HEK293T (cell line): ENCODE measurements around the gene POLDIP3.

Source experiments
- BHLHE40 ChIP-seq: fragments of 450-650 bp; IDR thresholded peaks from 2 replicates; pipeline ENCODE4 v1.6.1; 2016; ENCODE audit warnings: mild to moderate bottlenecking, moderate library complexity, borderline replicate concordance
- CTBP1 ChIP-seq: fragments of 450-650 bp; IDR thresholded peaks from 2 replicates; pipeline ENCODE4 v1.6.1; 2016; ENCODE audit warnings: borderline replicate concordance
- ELF4 ChIP-seq: fragments of 450-650 bp; IDR thresholded peaks from 2 replicates; pipeline ENCODE4 v1.6.1; 2017; ENCODE audit warnings: antibody characterized with exemption
- FOXA1 ChIP-seq: fragments of 450-650 bp; IDR thresholded peaks from 2 replicates; pipeline ENCODE4 v1.6.1; 2016; ENCODE audit warnings: mild to moderate bottlenecking
- FOXK2 ChIP-seq: fragments of 450-650 bp; IDR thresholded peaks from 2 replicates; pipeline ENCODE4 v1.6.1; 2016; ENCODE audit warnings: mild to moderate bottlenecking
- FOXM1 ChIP-seq: fragments of 450-650 bp; IDR thresholded peaks from 2 replicates; pipeline ENCODE4 v1.6.1; 2017; ENCODE audit warnings: mild to moderate bottlenecking, borderline replicate concordance
- L3MBTL2 ChIP-seq: fragments of 450-650 bp; conservative IDR thresholded peaks from 2 replicates; pipeline ENCODE4 v1.6.1; 2016; ENCODE audit warnings: mild to moderate bottlenecking
- SP1 ChIP-seq: fragments of 450-650 bp; IDR thresholded peaks from 2 replicates; pipeline ENCODE4 v1.6.1; 2017
- TF ChIP-seq, protein P1 (sequence below): fragments of 450-650 bp; IDR thresholded peaks from 2 replicates; pipeline ENCODE4 v1.6.1; 2016

DNA sequence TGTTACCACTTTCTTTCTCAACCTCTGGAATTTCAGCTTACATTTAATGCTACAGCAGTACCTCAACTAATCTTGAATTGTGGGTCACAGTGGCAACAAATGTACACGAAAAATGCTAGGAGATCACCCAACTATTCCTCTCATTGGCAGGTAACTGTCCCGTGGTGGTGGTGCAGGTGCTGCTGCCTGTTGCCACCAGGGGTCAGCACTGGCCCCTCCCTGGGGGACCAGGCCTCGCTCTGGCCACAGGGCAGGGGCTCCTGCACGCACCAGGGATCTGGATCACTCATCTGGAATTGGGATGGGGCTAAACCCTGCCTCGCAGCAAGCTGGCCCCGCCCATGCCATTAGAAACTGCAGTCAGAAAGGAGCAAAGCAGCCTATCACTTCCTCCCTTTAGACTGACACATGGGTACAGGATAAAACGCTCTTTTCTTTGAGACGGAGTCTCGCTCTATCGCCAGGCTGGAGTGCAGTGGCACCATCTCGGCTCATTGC is 6.9 kb upstream of the POLDIP3 start:
- no peak for TF ChIP-seq FOXK2
- no peak for TF ChIP-seq SP1
- TF ChIP-seq, protein P1, sequence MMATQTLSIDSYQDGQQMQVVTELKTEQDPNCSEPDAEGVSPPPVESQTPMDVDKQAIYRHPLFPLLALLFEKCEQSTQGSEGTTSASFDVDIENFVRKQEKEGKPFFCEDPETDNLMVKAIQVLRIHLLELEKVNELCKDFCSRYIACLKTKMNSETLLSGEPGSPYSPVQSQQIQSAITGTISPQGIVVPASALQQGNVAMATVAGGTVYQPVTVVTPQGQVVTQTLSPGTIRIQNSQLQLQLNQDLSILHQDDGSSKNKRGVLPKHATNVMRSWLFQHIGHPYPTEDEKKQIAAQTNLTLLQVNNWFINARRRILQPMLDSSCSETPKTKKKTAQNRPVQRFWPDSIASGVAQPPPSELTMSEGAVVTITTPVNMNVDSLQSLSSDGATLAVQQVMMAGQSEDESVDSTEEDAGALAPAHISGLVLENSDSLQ = no peak
- no peak for TF ChIP-seq CTBP1
- no peak for TF ChIP-seq FOXA1
- TF ChIP-seq BHLHE40 = no peak
- no peak for TF ChIP-seq ELF4
- TF ChIP-seq L3MBTL2 = no peak
- TF ChIP-seq FOXM1 = no peak
